HepG2 (cell line): ENCODE measurements around the gene MTCL1. TPM values are rescaled to one million over a fixed set of nuclear protein-coding genes. Genes with fewer than 3 reads are reported as not detected.

Experiments
- ARHGAP35 ChIP-seq: sonication (generic); formaldehyde crosslinking; IDR thresholded peaks from 2 replicates; pipeline ENCODE4 v1.9.0; 2022; ENCODE audit warnings: mild to moderate bottlenecking, inconsistent platforms, moderate library complexity, missing genetic modification reagents, borderline replicate concordance
- CENPT ChIP-seq: sonication (generic); formaldehyde crosslinking; IDR thresholded peaks from 2 replicates; pipeline ENCODE4 v1.8.0; 2022; ENCODE audit warnings: low read depth, mild to moderate bottlenecking, moderate library complexity, missing genetic modification reagents
- ESRRA ChIP-seq: sonication (generic); formaldehyde crosslinking; IDR thresholded peaks from 2 replicates; pipeline ENCODE4 v1.5.1; 2020; ENCODE audit warnings: mild to moderate bottlenecking, low read depth, missing genetic modification reagents
- ETS1 ChIP-seq: sonication (generic); formaldehyde crosslinking; IDR thresholded peaks from 2 replicates; pipeline ENCODE4 v1.4.0; 2020; ENCODE audit warnings: missing genetic modification reagents
- GRHL1 ChIP-seq: sonication (generic); formaldehyde crosslinking; conservative IDR thresholded peaks from 2 replicates; pipeline ENCODE4 v1.8.0; 2022; ENCODE audit warnings: missing genetic modification reagents
- HDAC1 ChIP-seq: sonication (generic); formaldehyde crosslinking; IDR thresholded peaks from 2 replicates; pipeline ENCODE4 v1.5.1; 2020; ENCODE audit warnings: mild to moderate bottlenecking, missing genetic modification reagents
- HHEX ChIP-seq: IDR thresholded peaks from 2 replicates; pipeline ENCODE4 v1.6.1; 2016; ENCODE audit warnings: control low read depth
- HNRNPK ChIP-seq: fragments of 200-400 bp; formaldehyde crosslinking; IDR thresholded peaks from 2 replicates; pipeline ENCODE4 v1.6.1; 2018; ENCODE audit warnings: low read length, low read depth, moderate library complexity, mild to moderate bottlenecking; ENCODE audit not compliant: poor library complexity, severe bottlenecking
- HNRNPLL ChIP-seq: fragments of 200-400 bp; formaldehyde crosslinking; IDR thresholded peaks from 2 replicates; pipeline ENCODE4 v1.6.1; 2017; ENCODE audit warnings: mild to moderate bottlenecking, low read depth, low read length; ENCODE audit not compliant: poor library complexity, severe bottlenecking
- LCORL ChIP-seq, 2 experiments: fragments of 450-650 bp in 1 of 2; sonication (generic) in 1 of 2; formaldehyde crosslinking in 1 of 2; IDR thresholded peaks; 2 replicates each; pipeline versions ENCODE4 v1.5.0 to v1.6.1; 2017 to 2020; ENCODE audit warnings: antibody characterized with exemption in 1 of 2, missing genetic modification reagents in 1 of 2
- MTF2 ChIP-seq: sonication (generic); formaldehyde crosslinking; IDR thresholded peaks from 2 replicates; pipeline ENCODE4 v1.5.0; 2020; ENCODE audit warnings: missing genetic modification reagents, borderline replicate concordance
- MYC ChIP-seq: sonication (generic); formaldehyde crosslinking; IDR thresholded peaks from 2 replicates; pipeline ENCODE4 v1.9.0; 2021; ENCODE audit warnings: missing genetic modification reagents, borderline replicate concordance
- MZF1 ChIP-seq: sonication (generic); formaldehyde crosslinking; IDR thresholded peaks from 2 replicates; pipeline ENCODE4 v1.8.1; 2023; ENCODE audit warnings: mild to moderate bottlenecking, missing genetic modification reagents, borderline replicate concordance
- POLR2AphosphoS2 ChIP-seq: IDR thresholded peaks from 2 replicates; pipeline ENCODE4 v1.6.1; 2011; ENCODE audit warnings: low read depth, low read length, improper control_type of control experiment
- RFXANK ChIP-seq: IDR thresholded peaks from 2 replicates; pipeline ENCODE4 v1.6.1; 2016
- SP2 ChIP-seq: sonication (generic); formaldehyde crosslinking; IDR thresholded peaks from 2 replicates; pipeline ENCODE4 v1.5.1; 2020; ENCODE audit warnings: mild to moderate bottlenecking, missing genetic modification reagents
- ZBTB2 ChIP-seq: sonication (generic); formaldehyde crosslinking; IDR thresholded peaks from 2 replicates; pipeline ENCODE4 v1.8.0; 2022; ENCODE audit warnings: low read depth, missing genetic modification reagents
- ZEB1 ChIP-seq: IDR thresholded peaks from 2 replicates; pipeline ENCODE4 v1.6.1; 2012; ENCODE audit warnings: mild to moderate bottlenecking, low read depth, inconsistent platforms; ENCODE audit not compliant: insufficient replicate concordance
- ZNF274 ChIP-seq: sonication (generic); formaldehyde crosslinking; IDR thresholded peaks from 2 replicates; pipeline ENCODE4 v1.5.1; 2020; ENCODE audit warnings: mild to moderate bottlenecking, missing genetic modification reagents
- ZNF460 ChIP-seq: sonication (generic); formaldehyde crosslinking; IDR thresholded peaks from 2 replicates; pipeline ENCODE4 v1.5.1; 2020; ENCODE audit warnings: missing genetic modification reagents, mild to moderate bottlenecking, borderline replicate concordance
- ZNF687 ChIP-seq: sonication (generic); formaldehyde crosslinking; IDR thresholded peaks from 2 replicates; pipeline ENCODE4 v1.5.1; 2020; ENCODE audit warnings: mild to moderate bottlenecking, missing genetic modification reagents, moderate library complexity
- polyA plus RNA-seq, 8 experiments: library from polyadenylated mRNA; depleted of rRNA in 3 of 8; stranded (reverse) in 7 of 8; unstranded in 1 of 8; fragments of >200 nt; fragmentation: Illumina TruSeq in 4 of 8; extraction: Trizol in 4 of 8; gene quantifications; 2 replicates each; pipeline versions ENCODE4 v1.2.1 to v1.2.3, GENCODE V29; 2011 to 2016; ENCODE audit warnings: low read depth in 4 of 8, missing spikeins in 1 of 8, mixed read lengths in 1 of 8; ENCODE audit not compliant: insufficient read depth in 1 of 8
- total RNA-seq, 5 experiments: library from RNA; depleted of rRNA; stranded (reverse); fragments of >200 nt; fragmentation: Illumina TruSeq; extraction: Trizol; gene quantifications; 2 replicates each; pipeline ENCODE4 v1.2.3, GENCODE V29; 2016; ENCODE audit warnings: low read depth in 1 of 5

The MTCL1 gene
- total and polyA plus RNA-seq, 2 of the 13 experiments (the other 11 are each of a cell fraction or from before 2014, with no cell fraction given): 3.1 to 3.2 TPM

GRCh38 chr18:8706791-8707555 lies 1.6 kb downstream of the MTCL1 start (continued):
- TF ChIP-seq HNRNPLL (peak; percentile 20), MTF2 (CRISPR knock-in tag) (0 out of 2 replicates have a peak, but pooled peaks have one; percentile 43), ETS1 (no peak), HDAC1 (CRISPR knock-in tag) (no peak), ZNF687 (CRISPR knock-in tag) (peak; percentile 59), ZBTB2 (CRISPR knock-in tag) (no peak), ZEB1 (no peak), HNRNPK (no peak), GRHL1 (CRISPR knock-in tag) (no peak), ARHGAP35 (CRISPR knock-in tag) (no peak), ZNF274 (CRISPR knock-in tag) (no peak), HHEX (CRISPR knock-in tag) (no peak), MYC (peak; percentile 56; the same call in 1 of the 2 replicates), POLR2AphosphoS2 (no peak), ZNF460 (no peak), LCORL (IDR thresholded peaks at IDR 0.05) (no peak), LCORL (CRISPR knock-in tag; IDR thresholded peaks at IDR 0.05) (no peak), CENPT (no peak), SP2 (CRISPR knock-in tag) (no peak), ESRRA (no peak), MZF1 (CRISPR knock-in tag) (no peak), RFXANK (CRISPR knock-in tag) (no peak)
